HG03097 (cell line): ENCODE measurements around the gene SLX4IP.
A peak's percentile ranks its signal among the peaks of the same experiment; 100 is the strongest.

Experiments used
- ATAC-seq: cut with Tn5 transposase; IDR thresholded peaks from one replicate; pipeline ENCODE4 v1.9.1; 2021; ENCODE audit not compliant: unreplicated experiment, low FRiP score

SLX4IP gene

DNA sequence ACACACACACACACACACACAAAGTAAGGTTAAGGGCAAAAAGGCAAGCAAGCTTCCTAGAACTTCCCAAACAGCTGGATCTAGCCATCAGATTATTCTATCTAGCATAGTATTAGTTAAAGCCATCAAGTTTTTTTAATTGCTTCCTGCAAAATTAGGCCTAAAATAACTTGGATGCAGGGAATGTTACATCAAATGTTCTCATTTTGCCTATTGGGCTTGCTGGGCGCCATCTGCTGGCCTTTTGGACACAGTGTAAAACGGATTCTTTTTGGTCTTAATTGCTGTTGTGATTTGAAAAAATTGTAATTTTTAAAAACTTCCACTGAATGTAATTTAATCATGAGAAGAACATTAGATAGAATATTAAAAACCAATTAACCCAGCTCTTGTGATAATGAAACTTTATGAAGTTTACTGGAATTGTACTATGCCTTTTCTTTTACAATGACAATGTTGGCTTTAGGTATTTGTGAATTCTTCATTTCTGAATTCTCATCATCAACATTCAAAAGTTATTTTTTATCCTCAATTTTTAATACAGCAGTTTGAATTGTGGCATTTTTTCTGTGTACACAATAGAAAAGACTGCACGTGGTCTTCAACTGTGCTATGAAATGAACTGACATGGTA lies 7.9 kb upstream of the SLX4IP start:
- ATAC-seq = no peak

DNA sequence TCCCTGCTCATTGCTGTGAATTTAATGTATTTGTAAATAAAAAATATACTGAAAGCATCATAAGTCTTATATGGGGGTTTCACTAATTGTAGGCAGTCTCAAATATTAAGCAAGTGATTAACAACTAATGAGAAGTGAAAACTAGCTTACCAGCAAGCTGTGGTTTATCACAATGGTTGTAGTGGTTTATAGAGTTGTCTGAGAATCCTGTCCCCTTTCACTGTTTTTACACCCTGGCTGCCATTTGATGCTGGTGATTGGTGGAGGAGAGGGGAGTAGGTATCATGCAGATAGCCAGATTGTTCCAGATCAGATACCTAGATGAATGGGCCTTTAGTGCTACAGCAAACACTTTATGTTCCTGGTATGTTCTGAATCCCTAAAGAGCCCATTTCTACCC lies 7.1 kb upstream of the SLX4IP start:
- no peak for ATAC-seq

- no peak for ATAC-seq
Observed at GRCh38 chr20:10429443-10429981, 5.6 kb upstream of the SLX4IP start.

DNA sequence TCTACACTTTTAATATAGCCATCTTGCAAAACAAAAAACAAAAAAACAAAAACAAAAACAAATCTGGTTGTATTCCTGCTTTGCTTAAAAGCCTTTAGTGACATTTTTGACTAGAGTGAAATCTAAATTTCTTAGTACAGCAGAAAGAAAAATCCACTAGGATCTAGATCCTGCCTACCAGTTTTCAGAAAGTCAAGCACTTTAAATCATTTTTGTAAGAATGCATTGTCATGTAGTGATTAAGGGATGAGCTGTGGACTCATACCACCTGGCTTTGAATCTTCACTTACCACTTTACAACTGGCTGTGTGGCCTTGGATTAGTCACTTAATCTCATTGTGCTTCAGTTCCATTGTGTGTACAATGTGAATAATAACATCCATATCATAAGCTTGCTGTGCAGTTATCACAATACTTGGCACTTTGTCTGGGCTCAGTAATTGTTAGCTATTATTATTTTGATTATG lies 5.1 kb upstream of the SLX4IP start:
- no peak for ATAC-seq

DNA sequence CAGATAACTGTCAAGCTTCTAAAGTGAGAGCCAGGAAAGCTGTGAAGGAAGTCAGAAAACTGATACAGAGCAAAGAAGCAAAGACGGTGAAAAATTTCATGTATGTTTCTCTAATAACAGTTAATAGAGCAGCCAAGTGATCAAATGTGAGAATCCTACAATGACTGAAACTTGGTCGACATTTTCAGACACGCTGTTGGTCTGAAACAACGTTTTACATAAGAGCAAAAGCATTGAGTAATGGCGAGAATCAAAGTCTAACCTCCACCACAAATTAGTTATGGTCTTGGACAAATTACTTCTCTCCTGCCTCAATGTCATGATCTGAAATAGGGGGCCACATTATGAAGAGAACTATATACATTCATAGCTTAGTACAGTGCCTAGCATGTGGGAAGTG lies 4.4 kb upstream of the SLX4IP start:
- ATAC-seq = no peak

DNA sequence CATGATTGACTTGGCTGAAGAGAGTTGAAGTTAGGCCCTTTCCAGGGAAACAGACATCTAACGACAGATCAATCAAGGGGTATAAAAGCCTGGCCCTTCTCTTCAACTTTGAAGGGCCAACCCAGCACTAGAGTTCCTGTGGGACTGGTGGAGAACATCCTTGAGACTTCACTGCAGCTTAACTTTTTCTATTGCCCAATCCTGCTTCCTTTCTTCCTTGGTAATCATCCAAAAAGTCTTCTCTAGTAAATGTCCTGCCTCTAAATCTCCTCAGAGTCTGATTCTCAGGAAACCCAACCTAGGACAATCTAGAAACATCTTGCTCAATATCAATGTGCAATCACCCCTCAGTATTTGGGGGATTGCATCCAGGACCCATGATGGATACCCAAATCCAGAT lies 3.0 kb upstream of the SLX4IP start:
- no peak for ATAC-seq

GRCh38 chr20:10433014-10433622 lies 2.0 kb upstream of the SLX4IP start:
- ATAC-seq = no peak

DNA sequence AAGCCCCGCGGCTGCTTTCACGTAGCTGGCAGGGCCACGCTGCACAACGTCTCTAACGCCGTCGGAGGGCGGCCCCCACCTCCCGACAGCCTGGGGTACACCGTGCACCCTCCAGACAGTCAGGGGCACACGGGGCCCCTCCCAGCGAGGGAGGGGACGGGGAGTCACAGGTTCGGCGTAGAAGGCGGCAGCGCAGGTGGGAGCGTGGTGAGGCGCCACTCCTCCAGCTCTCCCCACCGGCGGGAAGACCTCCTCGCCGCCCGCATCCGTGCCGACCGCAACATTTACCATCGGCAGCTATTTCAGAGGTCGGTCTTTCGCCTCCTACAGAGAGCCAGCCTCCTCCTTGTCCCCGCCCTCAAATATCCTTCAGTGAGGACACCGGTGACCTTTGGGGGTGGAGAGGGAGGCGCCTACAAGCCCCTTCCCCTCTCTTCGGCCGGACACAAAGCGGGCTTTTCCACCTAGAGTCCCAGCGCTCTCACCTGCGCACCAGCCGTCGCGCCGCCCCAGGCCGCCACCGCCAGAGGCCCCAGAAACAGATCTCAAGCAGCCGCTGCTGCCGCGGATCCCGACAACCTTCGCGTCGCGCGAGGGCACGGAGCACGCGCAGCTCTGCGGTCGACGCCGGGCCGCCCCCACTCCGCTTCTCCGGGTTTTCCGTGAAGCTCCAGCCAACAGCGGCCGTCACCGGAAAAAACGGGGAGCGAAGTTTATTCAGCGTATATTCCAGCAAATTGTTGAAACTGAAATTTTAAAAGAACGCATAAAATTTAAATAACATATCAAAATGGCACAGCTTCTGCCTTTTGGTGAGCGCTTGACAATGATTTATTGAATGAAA lies 1.3 kb upstream of the SLX4IP start, which contains the start of gene MKKS:
Gene MKKS, minus strand, starts transcription at position 600 of the 844 bp plus-strand sequence. CDS start 20,708 bp downstream, outside the sequence.
- ATAC-seq = peak; percentile 41

DNA sequence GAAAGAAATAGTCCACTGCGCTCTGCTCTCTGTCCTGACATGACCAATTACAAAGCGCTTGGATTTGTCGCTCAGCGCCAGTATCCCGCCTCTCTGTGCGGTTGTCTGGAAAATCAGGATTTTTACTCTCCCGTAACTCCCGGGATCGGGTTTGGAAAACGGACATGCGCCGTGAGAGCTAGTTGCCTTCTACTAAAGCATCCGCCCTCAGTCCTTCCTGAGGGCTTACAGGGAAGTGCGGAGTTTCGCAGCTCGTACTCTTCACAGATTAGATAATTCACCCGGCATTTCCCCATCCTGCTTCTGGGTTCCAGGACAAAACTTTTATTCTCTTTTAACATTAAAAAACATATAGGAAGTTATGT lies 656 bp upstream of the SLX4IP start:
- ATAC-seq = peak; percentile 50

DNA sequence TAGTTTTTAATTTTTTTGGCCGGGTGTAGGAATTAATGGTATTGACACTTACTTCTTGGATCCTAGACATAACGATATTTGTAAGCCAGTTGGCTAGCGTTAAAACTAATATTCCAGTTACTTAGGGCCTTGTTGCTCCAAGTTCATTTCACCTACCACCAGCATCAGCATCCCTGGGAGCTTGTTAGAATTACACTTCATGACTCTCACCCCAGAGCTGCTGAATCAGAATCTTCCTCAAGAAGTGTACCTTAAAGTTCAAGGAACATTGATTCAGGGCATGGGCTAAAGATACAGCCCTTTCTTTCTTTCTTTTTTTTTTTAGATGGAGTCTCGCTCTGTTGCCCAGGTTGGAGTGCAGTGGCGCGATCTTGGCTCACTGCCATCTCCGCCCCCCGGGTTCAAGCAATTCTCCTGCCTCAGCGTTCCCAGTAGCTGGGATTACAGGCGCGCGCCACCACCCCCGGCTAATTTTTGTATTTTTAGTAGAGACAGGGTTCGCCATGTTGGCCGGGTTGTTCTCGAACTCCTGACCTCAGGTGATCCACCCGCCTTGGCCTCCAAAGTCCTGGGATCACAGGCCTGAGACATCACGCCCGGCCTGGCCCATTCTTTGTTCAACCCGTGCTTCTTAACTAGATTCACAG lies 1.1 kb downstream of the SLX4IP start:
- no peak for ATAC-seq

- no peak for ATAC-seq
Observed at GRCh38 chr20:10438217-10438616, 3.1 kb downstream of the SLX4IP start.

DNA sequence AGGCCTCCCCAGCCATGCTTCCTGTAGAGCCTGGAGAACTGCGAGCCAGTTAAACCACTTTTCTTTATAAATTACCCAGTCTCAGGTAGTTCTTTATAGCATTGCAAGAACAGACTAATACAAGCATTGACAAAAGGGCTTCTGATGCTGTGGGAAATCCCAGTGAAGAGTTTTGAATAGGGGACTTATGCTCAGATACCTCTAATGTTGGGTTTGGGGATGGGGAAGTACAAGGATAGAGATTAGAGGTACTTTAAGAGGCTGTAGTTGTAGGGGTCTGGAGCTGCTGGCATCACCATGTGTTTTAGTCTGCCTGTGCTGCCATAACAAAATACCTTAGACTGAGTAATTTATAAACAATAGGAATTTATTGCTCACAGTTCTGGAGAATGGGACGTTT lies 8.8 kb downstream of the SLX4IP start:
- no peak for ATAC-seq

DNA sequence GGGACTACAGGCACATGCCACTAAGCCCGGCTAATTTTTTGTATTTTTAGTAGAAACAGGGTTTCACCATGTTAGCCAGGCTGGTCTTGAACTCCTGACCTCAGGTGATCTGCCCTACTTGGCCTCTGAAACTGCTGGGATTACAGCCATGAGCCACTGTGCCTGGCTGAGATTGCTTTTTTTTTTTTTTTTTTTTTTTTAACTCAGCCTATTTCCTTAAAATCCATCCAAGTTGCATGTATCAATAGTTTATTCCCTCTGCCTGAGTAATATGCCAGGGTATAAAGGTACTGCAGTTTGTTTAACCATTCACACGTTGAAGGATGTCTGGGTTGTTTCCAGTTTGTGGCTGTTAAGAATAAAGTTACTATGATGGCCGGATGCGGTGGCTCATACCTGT lies 10.7 kb downstream of the SLX4IP start:
- ATAC-seq = no peak

- peak; percentile 90 for ATAC-seq
Observed at GRCh38 chr20:10447028-10447427, 11.9 kb downstream of the SLX4IP start.

DNA sequence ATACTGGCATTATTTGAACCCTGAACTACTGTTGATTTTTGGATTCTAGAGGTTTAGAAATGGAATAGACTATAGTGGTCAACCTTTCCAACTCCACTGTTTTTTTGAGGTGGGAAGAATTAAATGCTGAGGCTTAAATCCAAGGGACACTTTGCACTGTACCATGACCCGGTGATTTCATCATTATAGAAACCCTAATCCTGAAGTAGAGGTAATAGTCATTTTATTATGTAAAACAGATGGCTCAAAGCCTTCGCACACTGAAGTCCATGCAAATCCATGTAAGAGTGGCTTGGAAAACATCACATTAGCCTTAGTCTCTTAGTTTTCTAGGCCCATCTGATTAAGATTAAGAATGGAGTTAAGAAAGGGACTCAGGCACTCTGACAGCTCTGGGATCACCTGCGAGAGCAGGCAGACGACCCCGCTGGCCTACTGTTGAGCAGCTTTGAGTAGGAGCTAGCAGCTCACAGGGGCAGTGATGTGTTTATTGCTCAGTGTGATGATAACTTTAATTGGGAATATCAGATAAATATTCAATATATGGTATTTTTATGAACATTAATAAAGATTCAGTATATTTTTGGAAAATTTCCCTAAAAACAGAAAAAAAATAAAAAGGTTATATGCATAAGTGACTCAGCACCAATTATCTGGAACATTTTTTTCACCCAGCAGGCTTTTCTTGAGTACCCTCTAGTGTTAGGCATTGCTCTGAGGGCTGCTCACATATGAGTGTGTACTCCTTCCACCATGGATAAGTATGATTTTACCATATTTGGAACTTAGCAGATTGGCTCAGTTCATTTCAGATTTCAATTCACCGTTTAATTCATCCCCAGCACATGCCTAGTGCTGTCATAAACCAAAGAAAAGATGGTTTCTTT lies 13.4 kb downstream of the SLX4IP start:
- ATAC-seq = no peak

GRCh38 chr20:10449270-10449669 lies 14.2 kb downstream of the SLX4IP start:
- no peak for ATAC-seq

DNA sequence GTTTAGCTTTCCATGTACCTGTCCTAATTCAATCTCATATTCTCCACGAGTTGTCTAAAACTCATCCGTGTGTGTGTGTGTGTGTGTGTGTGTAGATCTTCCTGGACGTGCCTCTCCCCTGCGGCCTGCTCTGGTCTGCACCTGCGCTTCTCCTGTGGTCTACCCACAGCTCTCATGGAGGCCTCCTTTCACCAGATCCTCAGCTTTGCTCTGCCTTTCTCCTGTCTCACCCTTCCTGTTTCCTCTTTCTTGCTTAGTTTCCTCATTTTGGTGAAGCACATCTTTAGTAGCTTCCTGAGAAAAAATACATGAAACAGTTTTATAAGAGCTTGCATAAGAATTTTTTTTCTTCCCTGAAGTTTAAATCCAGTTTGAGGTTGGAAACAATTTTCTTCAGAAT lies 18.1 kb downstream of the SLX4IP start:
- ATAC-seq = peak; percentile 76

DNA sequence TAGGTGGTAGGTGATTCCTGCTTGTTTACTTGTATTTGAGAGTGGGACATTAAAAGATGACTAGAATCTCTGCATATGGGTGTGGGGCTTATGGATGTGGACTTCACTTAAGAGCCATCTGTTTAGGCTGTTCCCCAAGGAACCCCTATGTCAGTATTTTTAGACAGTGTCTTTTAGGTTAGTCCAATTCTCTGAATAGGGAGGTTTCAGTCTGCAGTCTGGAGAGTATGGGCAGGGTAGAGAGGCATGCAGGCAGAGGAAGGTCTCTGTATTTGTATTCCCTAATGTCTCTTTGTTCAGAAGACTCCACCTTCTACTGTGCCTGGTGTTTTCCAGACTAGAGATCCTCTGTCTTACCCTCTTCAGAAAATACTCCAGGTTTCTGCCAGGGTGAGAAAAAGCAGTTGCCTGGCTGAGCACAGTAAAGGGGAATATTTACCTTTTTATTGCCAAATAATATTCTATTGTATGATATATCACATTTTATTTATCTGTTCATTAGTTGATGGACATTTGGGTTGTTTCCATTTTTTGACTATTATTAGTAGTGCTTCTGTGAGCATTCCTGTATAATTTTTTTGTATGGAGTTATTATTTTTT lies 19.1 kb downstream of the SLX4IP start:
- no peak for ATAC-seq

DNA sequence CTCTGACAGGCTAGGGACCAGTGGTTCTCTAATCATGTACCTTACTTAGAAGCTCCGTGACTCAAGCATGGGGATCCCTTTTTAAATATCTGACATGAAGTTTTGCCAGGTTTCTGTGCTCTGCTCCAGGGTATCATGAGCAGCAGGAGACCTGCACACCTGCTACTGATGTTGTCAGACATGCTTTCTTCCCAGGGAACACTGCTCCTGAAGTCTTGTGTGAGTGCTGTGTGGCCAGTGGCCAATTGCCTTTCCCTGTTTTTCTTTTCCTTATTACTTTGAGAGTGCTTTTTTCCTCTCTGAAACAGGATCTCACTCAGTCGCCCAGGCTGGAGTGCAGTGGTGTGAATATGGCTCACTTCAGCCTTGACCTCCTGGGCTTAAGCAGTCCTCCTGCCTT lies 26.4 kb downstream of the SLX4IP start:
- no peak for ATAC-seq
